ENCODE measurements around the gene RFX3. TPM values are rescaled to one million over a fixed set of nuclear protein-coding genes. Genes with fewer than 3 reads are reported as not detected.

Gene RFX3
- total and polyA plus RNA-seq, 4 donors = 0.30 to 4.6 (median 1.5) TPM

DNA sequence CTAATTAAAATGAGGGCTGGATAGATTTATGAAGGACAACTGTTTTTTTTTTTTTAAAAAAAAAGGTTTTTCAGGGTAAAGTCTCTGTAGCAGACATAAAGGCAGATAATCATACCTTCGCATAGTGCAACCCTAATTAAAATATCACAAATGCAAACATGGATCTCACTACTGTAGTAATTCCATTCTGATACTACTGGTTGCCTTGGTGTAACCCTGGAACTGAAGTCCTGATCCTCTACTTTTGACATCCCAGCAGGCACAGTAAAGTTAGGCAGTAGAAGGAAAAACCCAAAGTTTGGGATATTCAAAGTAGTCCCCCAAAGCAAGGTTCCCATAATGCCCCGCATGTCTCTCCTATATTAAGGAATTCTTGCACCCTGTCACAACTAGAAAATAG lies 19.6 kb downstream of the RFX3 start:
- H3K4me1 ChIP-seq (ENCODE audit: control insufficient read depth in 4 of 4, insufficient read depth in 4 of 4, low read length in 3 of 4) = no peaks in the 10 kb centered on the region
- H3K9me3 ChIP-seq (ENCODE audit: control insufficient read depth in 4 of 4, low read length in 3 of 4) = no peaks in the 10 kb centered on the region
- H3K27me3 ChIP-seq (ENCODE audit: control insufficient read depth in 4 of 4, insufficient read depth in 4 of 4, low read length in 3 of 4) = no peaks in the 10 kb centered on the region
- H3K27ac ChIP-seq (ENCODE audit: low read depth in 1 of 2, low read length in 2 of 2) = no peak overlapping the region
- H3K9ac ChIP-seq (ENCODE audit: low read depth in 1 of 2, low read length in 2 of 2) = no peak overlapping the region
- H3K4me3 ChIP-seq (ENCODE audit: low read depth in 1 of 3, low read length in 3 of 3) = no peak overlapping the region
- TF ChIP-seq EGR1 (IDR thresholded peaks at IDR 0.05; ENCODE audit: low read depth in 2 of 2) (no peak), NR2F2 (IDR thresholded peaks at IDR 0.05) (no peak), GABPA (IDR thresholded peaks at IDR 0.05 in 1 of 2, conservative IDR thresholded peaks at IDR 0.05 in 1 of 2) (no peak), TAF1 (conservative IDR thresholded peaks at IDR 0.05) (no peak), RXRA (IDR thresholded peaks at IDR 0.05) (no peak), JUND (IDR thresholded peaks at IDR 0.05) (no peak), HNF4A (conservative IDR thresholded peaks at IDR 0.05) (no peak), FOXA2 (IDR thresholded peaks at IDR 0.05) (no peak)
- TF ChIP-seq, protein P1, sequence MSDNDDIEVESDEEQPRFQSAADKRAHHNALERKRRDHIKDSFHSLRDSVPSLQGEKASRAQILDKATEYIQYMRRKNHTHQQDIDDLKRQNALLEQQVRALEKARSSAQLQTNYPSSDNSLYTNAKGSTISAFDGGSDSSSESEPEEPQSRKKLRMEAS (IDR thresholded peaks at IDR 0.05) = no peak
- TF ChIP-seq, protein P2, sequence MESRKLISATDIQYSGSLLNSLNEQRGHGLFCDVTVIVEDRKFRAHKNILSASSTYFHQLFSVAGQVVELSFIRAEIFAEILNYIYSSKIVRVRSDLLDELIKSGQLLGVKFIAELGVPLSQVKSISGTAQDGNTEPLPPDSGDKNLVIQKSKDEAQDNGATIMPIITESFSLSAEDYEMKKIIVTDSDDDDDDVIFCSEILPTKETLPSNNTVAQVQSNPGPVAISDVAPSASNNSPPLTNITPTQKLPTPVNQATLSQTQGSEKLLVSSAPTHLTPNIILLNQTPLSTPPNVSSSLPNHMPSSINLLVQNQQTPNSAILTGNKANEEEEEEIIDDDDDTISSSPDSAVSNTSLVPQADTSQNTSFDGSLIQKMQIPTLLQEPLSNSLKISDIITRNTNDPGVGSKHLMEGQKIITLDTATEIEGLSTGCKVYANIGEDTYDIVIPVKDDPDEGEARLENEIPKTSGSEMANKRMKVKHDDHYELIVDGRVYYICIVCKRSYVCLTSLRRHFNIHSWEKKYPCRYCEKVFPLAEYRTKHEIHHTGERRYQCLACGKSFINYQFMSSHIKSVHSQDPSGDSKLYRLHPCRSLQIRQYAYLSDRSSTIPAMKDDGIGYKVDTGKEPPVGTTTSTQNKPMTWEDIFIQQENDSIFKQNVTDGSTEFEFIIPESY (IDR thresholded peaks at IDR 0.05) = no peak
- TF ChIP-seq, protein P3, sequence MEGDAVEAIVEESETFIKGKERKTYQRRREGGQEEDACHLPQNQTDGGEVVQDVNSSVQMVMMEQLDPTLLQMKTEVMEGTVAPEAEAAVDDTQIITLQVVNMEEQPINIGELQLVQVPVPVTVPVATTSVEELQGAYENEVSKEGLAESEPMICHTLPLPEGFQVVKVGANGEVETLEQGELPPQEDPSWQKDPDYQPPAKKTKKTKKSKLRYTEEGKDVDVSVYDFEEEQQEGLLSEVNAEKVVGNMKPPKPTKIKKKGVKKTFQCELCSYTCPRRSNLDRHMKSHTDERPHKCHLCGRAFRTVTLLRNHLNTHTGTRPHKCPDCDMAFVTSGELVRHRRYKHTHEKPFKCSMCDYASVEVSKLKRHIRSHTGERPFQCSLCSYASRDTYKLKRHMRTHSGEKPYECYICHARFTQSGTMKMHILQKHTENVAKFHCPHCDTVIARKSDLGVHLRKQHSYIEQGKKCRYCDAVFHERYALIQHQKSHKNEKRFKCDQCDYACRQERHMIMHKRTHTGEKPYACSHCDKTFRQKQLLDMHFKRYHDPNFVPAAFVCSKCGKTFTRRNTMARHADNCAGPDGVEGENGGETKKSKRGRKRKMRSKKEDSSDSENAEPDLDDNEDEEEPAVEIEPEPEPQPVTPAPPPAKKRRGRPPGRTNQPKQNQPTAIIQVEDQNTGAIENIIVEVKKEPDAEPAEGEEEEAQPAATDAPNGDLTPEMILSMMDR (IDR thresholded peaks at IDR 0.05; ENCODE audit: low read depth, low read length, missing input control) = no peak
- TF ChIP-seq, protein P4, sequence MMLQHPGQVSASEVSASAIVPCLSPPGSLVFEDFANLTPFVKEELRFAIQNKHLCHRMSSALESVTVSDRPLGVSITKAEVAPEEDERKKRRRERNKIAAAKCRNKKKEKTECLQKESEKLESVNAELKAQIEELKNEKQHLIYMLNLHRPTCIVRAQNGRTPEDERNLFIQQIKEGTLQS (IDR thresholded peaks at IDR 0.05) = no peak
- WGBS = 96% methylated on average over 2 of the region's 2 CpGs
- DNase-seq (ENCODE audit: low spot score) = no peak
- no peaks in the 10 kb centered on the region for H3K36me3 ChIP-seq (ENCODE audit: control insufficient read depth in 4 of 4, insufficient read depth in 3 of 4, low read depth in 1 of 4, low read length in 3 of 4)

DNA sequence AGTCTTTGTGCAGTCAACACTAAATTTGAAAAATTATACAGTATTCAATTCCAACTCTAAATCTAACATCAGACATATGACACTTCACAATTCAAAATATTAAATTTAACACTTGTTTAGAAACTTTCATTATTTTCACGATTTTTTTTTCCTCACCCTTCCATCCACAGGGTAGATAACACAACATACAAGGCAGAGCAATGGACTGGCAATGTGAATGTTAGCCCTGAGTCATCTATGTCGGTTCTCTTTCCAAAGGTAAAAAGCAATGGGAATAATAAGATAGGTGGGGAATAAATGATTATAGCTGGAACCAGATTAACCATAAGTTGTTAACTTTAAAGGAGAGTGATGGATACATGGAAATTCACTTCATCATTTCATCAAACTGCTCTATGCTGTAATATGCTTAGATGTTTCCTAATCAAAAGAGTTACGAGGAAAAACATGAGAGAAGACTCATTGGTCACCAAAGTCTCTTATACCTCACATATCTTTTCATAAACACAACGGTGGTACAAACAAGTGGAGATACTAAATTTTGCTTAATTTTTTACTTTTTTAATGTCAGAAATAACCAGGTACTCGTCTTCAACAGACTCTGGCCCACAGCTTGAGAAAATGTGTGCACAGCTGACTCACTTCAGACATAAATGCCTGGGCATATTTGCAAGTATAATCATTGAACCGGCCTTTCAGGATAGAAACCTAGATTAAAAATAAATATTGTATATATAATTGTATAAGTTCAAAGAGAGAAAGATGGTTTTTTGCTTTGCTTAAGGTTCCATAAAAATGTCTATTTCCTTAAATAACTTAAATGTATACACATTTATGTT lies 23.0 kb downstream of the RFX3 start:
- Histone ChIP-seq H3K4me3 (ENCODE audit: low read depth in 1 of 3, low read length in 3 of 3) (no peak overlapping the region), H3K9ac (ENCODE audit: low read depth in 1 of 2, low read length in 2 of 2) (no peak overlapping the region), H3K36me3 (ENCODE audit: control insufficient read depth in 4 of 4, insufficient read depth in 3 of 4, low read depth in 1 of 4, low read length in 3 of 4) (no peaks in the 10 kb centered on the region), H3K9me3 (ENCODE audit: control insufficient read depth in 4 of 4, low read length in 3 of 4) (no peaks in the 10 kb centered on the region), H3K4me1 (ENCODE audit: control insufficient read depth in 4 of 4, insufficient read depth in 4 of 4, low read length in 3 of 4) (no peaks in the 10 kb centered on the region), H3K27ac (ENCODE audit: low read depth in 1 of 2, low read length in 2 of 2) (no peak overlapping the region), H3K27me3 (ENCODE audit: control insufficient read depth in 4 of 4, insufficient read depth in 4 of 4, low read length in 3 of 4) (no peaks in the 10 kb centered on the region)
- no peak for DNase-seq (ENCODE audit: low spot score)
- 90% methylated on average over 6 of the region's 6 CpGs for WGBS
- TF ChIP-seq, protein P2 (IDR thresholded peaks at IDR 0.05) = no peak
- TF ChIP-seq, protein P4 (IDR thresholded peaks at IDR 0.05) = no peak
- TF ChIP-seq FOXA1 (IDR thresholded peaks at IDR 0.05) = no peak
- no peak for TF ChIP-seq RAD21 (IDR thresholded peaks at IDR 0.05)
- no peak for TF ChIP-seq EGR1 (IDR thresholded peaks at IDR 0.05; ENCODE audit: low read depth in 2 of 2)
- TF ChIP-seq, protein P5, sequence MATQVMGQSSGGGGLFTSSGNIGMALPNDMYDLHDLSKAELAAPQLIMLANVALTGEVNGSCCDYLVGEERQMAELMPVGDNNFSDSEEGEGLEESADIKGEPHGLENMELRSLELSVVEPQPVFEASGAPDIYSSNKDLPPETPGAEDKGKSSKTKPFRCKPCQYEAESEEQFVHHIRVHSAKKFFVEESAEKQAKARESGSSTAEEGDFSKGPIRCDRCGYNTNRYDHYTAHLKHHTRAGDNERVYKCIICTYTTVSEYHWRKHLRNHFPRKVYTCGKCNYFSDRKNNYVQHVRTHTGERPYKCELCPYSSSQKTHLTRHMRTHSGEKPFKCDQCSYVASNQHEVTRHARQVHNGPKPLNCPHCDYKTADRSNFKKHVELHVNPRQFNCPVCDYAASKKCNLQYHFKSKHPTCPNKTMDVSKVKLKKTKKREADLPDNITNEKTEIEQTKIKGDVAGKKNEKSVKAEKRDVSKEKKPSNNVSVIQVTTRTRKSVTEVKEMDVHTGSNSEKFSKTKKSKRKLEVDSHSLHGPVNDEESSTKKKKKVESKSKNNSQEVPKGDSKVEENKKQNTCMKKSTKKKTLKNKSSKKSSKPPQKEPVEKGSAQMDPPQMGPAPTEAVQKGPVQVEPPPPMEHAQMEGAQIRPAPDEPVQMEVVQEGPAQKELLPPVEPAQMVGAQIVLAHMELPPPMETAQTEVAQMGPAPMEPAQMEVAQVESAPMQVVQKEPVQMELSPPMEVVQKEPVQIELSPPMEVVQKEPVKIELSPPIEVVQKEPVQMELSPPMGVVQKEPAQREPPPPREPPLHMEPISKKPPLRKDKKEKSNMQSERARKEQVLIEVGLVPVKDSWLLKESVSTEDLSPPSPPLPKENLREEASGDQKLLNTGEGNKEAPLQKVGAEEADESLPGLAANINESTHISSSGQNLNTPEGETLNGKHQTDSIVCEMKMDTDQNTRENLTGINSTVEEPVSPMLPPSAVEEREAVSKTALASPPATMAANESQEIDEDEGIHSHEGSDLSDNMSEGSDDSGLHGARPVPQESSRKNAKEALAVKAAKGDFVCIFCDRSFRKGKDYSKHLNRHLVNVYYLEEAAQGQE (IDR thresholded peaks at IDR 0.05) = no peak
- no peak for TF ChIP-seq GABPA (IDR thresholded peaks at IDR 0.05 in 1 of 2, conservative IDR thresholded peaks at IDR 0.05 in 1 of 2)
- TF ChIP-seq JUND (IDR thresholded peaks at IDR 0.05) = no peak
- no peak for TF ChIP-seq TAF1 (conservative IDR thresholded peaks at IDR 0.05)
- TF ChIP-seq YY1 (IDR thresholded peaks at IDR 0.05) = no peak
- TF ChIP-seq HNF4A (conservative IDR thresholded peaks at IDR 0.05) = no peak
- TF ChIP-seq RXRA (IDR thresholded peaks at IDR 0.05) = no peak
- no peak for TF ChIP-seq FOXA2 (IDR thresholded peaks at IDR 0.05)
- TF ChIP-seq, protein P1 (IDR thresholded peaks at IDR 0.05) = no peak
- TF ChIP-seq HNF4G (IDR thresholded peaks at IDR 0.05) = no peak

Measured in liver (tissue), 9 donors.